Measurements from ENCODE around the gene KCTD20.
"Not testable (repeated sequence)": the region's sequence is repeated elsewhere in the genome, so short reads cannot be mapped to it uniquely, and the experiment has no call there.

Gene KCTD20

DNA sequence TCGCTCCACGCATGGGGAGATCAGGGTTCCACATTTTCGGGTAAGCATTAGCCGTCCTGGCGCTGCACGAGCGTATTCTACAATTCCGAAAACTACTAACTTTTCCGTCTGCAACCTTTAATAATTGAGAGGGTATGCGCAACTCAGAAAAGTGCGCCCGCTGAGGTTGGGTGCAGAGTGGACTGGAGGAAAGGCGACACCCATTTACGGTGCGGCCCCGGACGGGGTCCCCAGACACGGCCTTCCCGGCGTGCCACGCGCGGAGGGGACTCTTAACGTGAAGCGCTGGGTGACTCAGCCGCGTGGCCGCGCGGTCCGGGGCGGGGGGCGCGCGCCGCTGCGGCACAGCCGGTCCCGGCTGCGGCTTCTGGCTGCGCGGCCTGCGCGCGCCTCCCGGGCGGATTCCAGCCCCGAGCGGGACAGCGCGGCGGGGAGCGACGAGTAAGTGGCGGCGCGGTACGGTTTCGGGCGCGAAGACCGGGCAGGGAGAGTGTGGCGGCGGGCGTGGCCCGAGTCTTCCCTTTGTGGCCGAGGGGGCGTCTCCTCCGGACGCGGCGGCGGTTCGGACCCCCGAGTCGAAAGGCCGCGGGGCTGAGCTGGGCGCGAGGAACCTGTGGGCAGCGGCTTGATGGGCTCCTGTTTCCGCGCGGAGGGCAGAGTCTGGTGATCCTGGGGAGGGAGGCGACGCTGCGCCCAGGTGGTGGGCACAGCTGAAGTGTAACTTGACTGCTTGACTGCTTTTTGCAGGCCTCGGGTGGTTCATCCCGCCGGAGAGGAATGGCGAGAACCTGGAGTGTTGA lies at the start of gene KCTD20, which contains the start of gene PXT1:
Gene KCTD20, plus strand, starts transcription at position 330 of the 800 bp plus-strand sequence. CDS start 27,098 bp downstream, outside the sequence.
Gene PXT1, minus strand, starts transcription at position 184 of the 800 bp plus-strand sequence. CDS start 16,772 bp downstream, outside the sequence.
- peak; percentile 84 for DNase-seq

GRCh38 chr6:36399970-36400369 lies 42.8 kb upstream of the KCTD20 start:
- no peak for DNase-seq

DNA sequence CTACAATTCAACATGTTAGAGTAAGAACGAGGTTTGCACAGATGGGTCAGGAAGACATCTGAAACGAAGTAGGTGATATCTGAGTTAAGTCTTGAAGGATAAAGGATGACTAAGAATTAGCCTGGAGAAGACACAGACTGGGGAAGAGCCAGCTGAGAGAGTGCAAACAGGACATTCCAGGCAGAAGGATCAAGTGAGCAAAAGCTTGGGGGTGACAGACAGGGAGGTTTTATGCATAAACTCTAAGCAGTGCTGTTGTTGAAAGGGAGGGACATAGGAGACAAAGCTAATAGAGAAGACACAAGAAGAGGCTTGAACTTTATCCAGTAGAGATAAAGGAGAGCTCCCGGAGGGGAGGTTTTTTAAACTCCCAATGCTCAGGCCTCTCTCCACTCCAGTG lies 40.3 kb upstream of the KCTD20 start:
- DNase-seq = no peak

GRCh38 chr6:36404164-36404563 lies 38.6 kb upstream of the KCTD20 start:
- no peak for DNase-seq

DNA sequence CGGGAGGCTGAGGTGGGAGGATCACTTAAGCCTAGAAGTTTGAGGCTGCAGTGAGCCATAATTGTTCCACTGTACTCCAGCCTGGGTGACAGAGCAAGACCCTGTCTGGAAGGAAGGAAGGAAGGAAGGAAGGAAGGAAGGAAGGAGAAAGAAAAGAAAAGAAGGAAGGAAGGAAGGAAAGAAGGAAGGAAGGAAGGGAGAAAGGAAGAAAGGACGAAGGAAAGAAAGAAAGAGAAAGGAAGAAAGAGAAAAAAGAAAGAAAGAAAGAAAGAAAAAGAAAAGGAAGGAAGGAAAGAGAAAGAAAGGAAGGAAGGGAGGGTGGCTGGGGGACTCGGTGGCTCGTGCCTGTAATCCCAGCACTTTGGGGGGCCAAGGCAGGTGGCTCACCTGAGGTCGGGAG lies 33.1 kb upstream of the KCTD20 start:
- DNase-seq = not testable (repeated sequence)

DNA sequence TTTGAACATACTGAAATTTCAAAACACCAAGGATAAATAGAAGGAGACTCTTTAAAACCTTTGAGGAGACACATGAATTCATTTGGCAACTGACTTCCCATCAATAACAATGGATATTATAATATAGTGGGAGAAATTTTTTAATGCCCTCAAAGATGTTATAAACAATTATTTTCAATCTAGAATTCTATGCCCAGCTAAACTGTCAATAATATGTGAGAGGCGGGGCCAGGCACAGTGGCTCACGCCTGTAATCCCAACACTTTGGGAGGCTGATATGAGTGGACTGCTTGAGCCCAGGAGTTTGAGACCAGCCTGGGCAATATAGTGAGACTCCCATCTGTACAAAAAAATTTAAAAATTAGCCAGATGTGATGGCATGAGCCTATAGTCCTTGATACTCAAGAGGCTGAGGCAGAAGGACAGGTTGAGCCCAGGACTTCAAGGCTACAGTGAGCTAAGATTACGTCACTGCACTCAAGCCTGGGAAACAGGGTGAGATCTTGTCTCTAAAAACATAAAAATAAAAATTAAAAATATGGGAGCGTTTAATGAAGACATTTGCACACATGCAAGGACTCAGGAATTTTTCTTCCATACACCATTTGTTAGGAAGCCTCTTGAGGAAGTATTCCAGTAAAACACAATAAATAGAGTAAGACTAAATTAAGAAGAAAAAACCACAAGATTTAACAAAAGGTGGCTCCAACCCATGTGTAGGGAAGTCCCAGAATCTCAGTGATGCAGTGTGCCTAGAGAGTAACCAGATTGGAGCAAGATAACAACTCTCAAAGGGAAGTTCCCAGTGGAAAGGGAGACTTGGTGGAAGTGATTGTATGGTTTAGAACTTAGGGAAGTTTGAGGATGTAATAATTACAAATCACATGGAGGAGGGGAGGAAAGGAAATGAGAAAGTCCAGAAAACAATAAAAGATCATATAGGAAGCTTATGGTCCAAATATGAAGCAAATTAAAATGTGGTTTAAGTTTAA lies 29.0 kb upstream of the KCTD20 start:
- DNase-seq = no peak

GRCh38 chr6:36414481-36414880 lies 28.3 kb upstream of the KCTD20 start:
- DNase-seq = no peak

- DNase-seq = no peak
Observed at GRCh38 chr6:36418558-36418957, 24.2 kb upstream of the KCTD20 start.

GRCh38 chr6:36419310-36419709 lies 23.5 kb upstream of the KCTD20 start:
- DNase-seq = no peak

DNA sequence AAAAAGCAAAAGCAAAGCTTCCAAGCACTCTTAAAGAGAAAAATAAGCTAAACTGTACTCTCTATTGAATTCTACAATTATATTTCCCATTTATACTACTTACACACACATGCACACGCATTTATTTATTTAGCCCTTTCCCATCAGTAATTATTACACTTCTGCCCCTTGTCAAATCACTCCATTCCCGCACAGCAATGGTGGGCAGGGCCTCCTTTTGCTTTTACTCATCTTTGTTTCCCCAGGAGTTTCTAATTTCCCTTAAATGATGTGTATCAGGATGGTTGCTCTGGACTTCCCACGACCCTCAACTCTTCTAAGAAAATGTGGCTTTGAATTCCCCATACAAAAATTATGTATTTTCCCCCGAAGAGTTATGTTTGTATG lies 20.1 kb upstream of the KCTD20 start:
- DNase-seq = no peak

DNA sequence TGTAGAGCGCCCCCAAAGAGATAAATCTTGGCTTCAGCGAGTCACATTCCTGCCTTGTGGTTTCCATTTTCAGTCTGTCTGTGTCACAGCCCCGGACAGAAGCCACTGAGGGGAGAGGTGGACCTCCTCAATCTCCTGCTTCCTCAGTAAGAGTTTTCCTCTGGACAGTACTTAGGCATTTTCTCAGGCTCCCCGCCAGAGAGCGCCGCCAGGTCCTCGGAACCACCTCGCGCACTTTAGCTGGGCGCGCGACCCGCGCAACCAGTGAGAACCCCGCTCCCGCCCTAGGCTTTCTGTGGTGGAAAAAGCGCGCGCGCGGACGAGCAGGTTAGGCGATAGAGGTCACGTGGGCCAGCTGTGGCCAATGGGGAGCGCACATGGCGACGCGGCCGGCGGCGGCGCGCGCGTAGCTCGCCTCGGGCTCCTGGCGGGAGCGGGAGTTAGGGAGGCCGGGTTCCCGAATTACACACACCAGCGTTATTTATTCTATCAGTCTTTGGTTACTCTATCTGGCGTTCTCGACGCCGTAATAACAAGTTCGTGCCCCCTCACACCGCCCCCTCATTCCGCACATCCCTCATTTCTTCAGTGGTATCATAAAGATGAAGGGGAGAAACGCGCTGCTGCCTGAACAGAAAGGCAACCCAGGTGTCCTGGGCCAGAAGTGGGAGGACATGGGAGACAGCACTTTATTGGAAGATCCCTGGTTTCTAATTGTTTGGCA lies 19.5 kb upstream of the KCTD20 start:
- peak; percentile 99 for DNase-seq

GRCh38 chr6:36426622-36427021 lies 16.2 kb upstream of the KCTD20 start:
- no peak for DNase-seq

DNA sequence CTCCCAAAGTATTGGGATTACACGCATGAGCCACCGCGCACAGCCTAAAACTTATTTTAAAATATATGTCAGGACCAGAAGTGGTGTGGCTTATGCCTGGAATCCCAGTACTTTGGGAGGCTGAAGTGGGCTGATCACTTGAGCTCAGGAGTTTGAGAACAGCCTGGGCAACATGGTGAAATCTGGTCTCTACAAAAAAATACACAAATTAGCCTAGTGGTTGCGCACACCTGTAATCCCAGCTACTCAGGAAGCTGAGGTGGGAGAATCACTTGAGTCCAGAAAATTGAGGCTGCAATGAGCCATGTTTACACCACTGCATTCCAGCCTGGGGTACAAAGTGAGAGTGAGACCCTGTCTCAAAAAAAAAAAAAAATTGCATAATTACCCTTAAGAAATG lies 13.9 kb upstream of the KCTD20 start:
- no peak for DNase-seq

GRCh38 chr6:36430351-36430750 lies 12.4 kb upstream of the KCTD20 start:
- DNase-seq = no peak

GRCh38 chr6:36431197-36431596 lies 11.6 kb upstream of the KCTD20 start:
- DNase-seq = no peak

GRCh38 chr6:36432151-36432671 lies 10.6 kb upstream of the KCTD20 start:
- DNase-seq = no peak

DNA sequence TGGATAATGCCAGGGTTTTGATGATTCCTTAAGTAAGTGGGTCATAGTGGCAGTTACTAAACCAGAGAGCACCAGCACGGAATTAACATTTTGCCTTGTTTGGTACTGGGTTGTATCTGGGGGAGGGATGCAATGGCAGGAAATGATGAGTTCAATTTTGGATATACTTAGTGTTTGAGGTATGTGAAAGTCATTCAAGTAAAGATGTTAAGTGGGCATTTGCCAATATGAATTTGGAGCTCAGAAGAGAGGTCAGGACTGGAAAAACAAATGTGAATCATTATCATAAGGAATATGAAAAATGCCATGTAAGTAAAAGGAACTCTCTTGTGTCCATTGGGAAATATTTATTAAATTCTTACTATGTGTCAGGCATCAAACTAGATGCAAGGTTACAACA lies 6.3 kb upstream of the KCTD20 start:
- DNase-seq = no peak

- DNase-seq = peak; percentile 99
Observed at GRCh38 chr6:36441307-36441894, 1.4 kb upstream of the KCTD20 start.

- DNase-seq = peak; percentile 84
Observed at GRCh38 chr6:36442103-36442670, 613 bp upstream of the KCTD20 start.

DNA sequence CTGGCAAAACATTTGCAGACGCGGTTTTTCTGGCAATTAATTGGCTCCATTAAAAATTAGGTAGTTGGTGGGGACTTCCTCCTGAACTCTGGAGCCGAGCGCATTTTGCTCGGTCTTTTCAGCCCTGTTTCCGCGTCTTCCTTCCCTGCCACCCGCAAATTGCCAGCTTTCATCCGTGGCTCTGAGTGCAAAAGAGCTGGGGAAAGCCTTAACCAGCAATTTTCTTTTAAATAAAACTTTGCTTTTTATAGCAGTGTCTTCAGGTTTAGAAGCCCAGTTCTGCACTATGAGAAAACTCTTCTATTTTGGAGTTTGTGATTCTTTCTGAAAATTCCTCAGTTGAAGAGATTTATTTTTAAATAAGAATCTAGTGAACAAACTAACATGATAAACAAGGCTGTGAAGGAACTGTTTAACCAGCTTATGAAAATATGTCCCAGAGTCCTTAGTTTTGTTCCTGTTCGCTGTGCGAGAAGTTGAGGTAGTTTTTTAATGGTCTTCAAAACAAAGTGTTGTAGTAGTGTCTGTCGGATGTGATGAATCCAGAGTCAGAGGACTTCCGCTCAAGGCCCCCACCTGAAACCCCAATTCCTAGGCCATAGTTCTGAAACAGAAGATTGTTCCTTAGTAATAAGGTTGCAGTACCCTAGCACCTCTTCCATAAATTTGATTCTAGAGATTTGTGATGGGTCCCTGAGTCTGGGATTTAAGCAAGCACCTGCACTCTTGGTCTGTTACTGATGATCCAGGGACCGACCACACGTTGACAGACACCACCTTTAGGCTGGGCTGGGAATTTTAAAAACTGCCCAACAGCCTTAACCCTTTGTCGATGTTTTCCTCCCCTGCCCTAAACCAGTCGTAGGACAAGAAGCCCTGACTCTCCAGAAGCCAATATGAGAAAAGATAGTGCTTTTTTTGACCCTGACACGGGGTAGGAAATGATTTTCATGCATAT lies 950 bp downstream of the KCTD20 start:
- peak; percentile 75 for DNase-seq

DNA sequence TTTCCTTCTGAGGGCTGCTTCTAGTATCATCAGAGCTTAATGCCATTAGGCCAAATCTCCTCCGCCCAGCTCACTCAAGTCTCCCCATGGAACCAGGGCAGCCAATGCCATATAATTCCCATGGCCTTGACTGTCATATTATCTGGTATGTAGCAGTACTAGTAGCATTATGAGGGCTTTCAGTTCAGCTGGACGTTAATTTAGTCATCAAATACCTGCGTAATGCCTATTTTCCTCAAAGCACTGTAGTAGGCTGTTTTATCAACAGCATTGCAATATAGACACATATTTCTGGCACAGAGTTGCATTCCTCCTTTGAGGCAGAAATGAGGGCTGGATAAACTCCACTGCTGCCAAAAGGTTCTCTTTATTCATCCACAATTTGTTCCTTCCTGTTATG lies 1.7 kb downstream of the KCTD20 start:
- DNase-seq = no peak

All from NCI-H510A treated with DMSO at 0.1 percent for 48 hours (cell line).